ENCODE results near the gene RFK. TPM values are rescaled to one million over a fixed set of nuclear protein-coding genes. Genes with fewer than 3 reads are reported as not detected.
"Not testable (repeated sequence)": the region's sequence is repeated elsewhere in the genome, so short reads cannot be mapped to it uniquely, and the experiment has no call there.

Gene RFK
- 70.4 and 80.8 TPM in 2 replicates for total RNA-seq

DNA sequence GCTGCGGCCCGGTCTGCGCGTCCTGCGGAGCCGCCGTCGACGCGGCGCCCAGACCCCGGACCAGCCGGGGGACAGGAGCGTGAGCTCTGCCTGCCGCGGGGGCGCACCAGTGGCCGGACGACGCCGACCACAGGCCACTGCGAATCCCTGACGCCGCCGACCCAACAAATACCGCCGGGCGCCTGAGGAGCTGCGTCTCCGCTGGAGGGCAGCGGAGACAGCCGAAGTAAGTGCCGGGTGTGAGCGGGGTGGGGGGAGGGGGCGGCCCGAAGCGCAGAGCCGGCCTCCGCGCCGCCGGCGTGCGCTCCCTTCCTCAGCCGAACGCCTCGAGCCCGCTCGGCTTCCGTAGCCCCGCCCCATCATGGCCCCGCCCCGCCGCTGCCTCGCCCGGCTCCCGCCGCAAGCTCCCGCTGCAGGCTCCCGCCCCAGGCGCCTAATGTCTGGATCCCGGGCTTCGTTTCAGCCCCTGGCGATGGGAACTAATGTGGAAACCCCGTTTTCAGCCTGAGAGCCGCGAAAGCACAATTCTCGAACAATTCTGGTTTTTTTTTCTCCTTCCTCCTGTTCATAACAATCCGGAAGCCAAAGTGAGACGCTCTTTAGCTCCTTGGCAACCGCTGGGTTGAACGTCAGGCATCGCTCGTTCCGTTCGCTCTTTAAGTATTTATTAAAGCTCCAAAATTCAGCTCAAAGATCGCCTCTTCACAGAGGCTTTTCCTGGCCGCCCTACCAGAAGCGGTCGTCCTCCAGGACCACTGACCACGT lies at the start of gene RFK:
Gene RFK, minus strand, starts transcription at position 232 of the 765 bp plus-strand sequence. CDS start 255 bp downstream, outside the sequence.
- DNase-seq, result peak; percentile 97

DNA sequence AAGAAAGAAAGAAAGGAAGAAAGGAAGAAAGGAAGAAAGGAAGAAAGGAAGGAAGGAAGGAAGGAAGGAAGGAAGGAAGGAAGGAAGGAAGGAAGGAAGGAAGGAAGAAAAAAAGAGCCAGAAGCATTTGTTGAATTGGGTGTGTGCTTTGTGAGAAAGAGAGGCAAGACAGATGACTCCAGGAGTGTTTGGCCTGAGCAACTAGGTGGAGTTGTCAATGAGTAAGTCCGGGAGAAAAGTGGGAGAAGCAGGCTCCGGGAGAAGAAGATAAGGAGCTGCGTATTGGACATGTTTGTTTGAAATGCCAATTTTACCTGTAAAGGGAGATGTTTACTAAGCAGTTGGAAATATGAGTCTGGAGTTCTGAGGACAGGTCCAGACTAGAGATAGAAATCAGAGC lies 49.7 kb upstream of the RFK start:
- DNase-seq, result no peak

DNA sequence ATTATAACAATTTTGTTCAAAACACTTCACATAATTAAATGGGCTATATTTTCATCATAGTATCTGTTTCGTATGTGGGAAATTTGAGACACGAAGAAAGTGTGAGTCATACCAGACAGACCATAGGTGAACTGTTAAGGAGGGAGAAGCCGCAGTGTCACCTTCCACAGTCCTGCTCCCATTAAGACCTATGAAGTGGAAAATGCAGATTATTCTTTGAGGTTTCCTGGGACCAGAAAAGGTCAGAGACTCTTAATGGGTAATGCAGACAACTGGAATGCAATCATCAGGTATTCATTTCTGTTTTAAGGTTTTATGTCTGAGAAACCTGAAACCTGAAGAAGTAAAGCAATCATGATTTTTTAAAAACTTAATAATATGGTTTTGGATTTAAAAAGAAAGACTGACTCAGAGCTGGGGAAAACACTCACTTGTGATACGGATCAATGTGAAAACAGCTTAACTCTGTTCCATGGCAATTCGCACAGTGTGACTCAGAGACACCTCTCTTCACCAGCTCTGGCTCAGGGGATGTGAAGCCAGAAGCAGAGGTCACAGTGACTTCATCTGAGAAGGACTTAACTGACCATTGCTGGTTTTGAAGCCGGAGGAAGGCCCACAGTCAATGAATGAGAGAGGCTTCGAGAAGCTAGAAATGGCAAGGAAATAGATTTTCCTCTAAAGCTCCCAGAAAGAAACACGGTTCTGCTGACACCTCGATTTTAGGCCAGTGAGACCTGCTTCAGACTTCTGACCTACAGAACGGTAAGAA lies 47.5 kb upstream of the RFK start:
- peak; percentile 67 for DNase-seq

DNA sequence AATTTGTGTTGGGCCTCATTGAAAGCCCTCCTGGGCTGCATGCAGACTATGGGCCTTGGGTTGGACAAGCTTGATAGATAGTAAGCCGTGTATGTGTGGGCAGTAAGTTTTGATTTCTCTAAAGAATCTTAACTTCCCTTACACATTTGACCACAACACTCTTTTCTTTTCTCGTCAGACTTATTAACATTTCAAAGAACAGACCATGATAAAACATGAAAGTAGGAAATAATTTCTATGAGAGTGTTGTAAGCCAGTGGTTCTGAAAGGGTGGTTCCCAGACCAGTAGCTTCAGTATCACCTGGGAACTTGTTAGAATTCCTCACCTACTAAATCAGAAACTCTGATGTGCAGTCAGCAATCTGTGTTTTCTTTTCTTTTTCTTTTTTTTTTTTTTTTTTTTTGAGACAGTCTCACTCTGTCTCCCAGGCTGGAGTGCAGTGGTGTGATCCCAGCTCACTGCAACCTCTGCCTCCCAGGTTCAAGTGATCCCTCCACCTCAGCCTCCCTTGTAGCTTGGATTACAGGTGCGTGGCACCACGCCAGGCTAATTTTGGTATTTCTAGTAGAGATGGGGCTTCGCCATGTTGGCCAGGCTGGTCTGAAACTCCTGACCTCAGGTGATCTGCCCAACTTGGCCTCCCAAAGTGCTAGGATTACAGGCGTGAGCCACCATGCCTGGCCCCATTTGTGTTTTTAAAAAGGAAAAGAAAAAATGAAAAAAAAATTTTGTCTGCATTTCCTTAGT lies 44.8 kb upstream of the RFK start:
- no peak for DNase-seq

DNA sequence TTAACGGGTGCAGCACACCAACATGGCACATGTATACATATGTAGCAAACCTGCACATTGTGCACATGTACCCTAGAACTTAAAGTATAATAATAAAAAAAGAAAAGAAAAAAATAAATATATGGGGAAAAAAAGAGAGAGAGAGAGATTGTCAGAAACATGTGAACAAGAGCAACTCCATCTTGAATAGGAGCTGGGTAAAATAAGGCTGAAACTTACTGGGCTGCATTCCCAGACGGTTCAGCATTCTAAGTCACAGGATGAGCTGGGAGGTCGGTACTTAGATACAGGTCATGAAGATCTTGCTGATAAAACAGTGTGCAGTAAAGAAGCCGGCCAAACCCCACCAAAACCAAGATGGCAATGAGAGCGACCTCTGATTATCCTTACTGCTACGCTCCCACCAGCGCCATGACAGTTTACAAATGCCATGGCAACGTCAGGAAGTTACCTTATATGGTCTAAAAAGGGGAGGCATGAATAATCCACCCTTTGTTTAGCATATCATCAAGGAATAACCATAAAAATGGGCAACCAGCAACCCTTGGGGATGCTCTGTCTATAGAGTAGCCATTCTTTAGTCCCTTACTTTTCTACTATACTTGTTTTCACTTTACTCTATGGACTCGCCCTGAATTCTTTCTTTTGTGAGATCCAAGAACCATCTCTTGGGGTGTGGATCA lies 42.9 kb upstream of the RFK start:
- not testable (repeated sequence) for DNase-seq

DNA sequence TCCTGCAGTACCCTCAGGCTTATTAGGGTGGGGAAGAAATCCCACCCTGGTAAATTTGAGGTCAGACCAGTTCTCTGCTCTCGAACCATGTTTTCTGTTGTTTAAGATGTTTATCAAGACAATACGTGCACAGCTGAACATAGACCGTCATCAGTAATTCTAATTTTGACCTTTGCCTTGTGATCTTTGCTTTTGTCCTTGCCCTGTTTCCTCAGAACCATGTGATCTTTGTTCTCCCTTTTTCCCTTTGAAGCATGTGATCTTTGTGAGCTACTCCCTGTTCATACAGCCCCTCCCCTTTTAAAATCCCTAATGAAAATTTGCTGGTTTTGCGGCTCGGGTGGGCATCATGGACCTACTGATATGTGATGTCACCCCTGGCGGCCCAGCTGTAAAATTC lies 40.7 kb upstream of the RFK start:
- DNase-seq, result not testable (repeated sequence)

DNA sequence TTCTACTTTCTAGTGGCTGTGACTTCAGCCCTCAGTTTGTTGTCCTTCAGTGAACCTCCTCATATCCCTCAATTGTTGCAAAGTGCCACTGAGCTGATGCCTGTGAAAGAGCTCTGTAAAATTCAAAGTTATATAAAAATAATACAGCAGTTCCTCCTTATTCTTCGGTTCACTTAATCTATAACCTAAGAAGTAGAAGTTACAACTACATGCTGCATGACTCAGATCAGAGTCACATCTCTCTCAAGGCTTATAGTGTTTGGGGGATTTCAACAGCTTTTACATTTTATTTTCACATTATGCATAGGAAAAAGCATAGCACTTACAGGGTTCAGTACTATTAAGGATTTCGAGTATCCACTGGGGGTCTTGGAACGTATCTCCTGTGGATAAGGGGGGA lies 39.6 kb upstream of the RFK start:
- no peak for DNase-seq

DNA sequence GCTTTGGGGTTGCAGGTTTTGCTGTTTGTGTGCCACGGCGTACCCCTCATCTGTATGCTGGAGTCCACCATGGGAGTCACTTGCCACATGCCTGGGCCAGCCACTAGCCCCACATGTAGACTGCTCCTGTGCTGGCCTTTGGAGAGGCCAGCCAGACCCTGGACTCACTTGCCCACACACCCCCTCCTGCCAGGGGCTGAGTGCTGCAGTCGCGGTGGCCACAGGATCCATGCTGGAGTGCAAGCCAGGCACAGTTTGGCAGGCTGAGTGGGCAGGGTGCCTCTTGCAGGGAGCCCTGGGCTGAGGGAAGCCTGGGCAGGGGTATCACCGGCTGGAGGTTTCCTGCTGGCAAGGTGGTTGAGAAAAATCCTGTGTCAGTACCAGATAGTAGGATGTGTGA lies 39.2 kb upstream of the RFK start:
- no peak for DNase-seq

DNA sequence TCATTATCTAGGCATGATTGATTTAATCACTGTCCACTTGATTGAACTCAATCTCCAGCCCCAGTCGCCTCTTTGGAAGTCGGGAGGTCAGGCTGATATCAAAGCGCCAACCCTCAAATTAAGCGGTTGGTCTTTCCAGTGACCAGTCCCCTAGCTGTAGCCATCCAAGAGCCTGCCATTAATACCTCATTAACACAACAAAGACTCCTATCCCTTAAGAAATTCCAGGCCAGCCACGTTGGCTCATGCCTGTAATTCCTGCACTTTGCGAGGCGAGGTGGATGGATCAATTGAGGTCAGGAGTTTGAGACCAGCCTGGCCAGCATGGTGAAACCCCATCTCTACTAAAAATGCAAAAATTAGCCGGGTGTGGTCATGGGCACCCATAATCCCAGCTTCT lies 37.4 kb upstream of the RFK start:
- no peak for DNase-seq

DNA sequence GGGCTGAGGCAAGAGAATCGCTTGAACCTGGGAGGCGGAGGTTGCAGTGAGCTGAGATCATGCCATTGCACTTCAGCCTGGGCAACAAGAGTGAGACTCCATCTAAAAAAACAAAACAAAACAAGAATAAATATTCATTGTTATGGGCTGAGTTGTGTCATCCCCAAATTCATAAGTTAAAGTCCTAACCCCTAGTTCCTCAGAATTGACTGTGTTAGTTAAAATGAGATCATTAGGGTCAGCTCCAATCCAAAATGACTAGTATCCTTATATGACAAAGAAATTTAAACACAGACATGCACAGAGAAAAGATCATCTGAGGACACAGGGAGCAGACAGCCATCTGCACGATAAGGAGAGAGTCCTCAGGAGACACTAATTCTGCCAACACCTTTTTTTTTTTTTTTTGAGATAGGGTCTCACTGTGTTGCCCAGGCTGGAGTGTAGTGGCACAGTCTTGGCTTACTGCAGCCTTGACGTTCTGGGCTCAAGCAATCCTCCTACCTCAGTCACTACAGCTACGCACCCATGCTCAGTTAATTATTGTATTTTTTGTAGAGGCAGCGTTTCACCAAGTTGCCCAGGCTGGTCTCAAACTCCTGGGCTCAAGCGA lies 32.7 kb upstream of the RFK start:
- DNase-seq, result no peak

DNA sequence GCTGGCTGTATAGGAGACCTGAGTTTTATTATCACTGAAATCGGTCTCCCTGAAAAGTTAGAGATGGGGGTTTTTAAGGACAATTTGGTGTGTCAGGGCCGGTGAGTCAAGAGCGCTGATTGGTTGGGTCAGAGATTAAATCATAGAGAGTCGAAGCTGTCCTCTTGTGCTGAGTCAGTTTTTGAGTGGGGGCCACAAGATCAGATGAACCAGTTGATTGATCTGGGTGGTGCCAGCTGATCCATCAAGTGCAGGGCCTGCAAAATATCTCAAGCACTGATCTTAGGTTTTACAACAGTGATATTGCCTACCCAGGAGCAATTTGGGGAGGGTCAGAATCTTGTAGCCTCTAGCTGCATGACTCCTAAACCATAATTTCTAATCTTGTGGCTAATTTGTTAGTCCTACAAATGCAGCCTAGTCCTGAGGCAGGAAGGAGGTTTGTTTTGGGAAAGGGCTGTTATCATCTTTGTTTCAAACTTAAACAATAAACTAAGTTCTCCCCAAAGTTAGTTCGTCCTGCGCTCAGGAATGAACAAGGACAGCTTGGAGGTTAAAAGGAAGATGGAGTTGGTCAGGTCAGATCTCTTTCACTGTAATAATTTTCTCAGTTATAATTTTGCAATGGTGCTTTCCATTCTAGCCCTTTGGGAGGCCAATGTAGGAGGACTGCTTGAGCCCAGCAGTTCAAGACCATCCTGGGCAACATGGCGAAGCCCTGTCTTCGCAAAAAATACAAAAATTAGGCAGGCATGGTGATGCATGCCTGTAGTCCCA lies 31.6 kb upstream of the RFK start:
- no peak for DNase-seq

DNA sequence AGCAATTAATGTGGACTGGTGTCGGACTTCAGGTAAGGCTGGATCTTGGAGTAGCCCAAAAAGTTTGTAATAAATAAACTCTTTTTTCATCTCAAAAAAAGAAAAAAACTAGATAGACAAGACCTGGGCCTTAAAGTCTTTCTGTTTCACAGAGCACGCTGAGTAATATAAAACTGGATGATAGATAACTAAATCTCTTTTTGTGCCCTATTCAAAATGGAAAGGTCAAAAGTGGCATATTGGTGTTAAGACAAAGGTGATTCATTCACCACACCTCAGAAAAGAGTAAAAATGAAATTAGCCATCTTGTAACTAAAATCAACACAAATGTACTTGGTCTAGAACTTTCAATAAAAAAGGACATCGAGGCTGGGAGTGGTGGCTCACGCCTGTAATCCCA lies 30.3 kb upstream of the RFK start:
- DNase-seq, result no peak

DNA sequence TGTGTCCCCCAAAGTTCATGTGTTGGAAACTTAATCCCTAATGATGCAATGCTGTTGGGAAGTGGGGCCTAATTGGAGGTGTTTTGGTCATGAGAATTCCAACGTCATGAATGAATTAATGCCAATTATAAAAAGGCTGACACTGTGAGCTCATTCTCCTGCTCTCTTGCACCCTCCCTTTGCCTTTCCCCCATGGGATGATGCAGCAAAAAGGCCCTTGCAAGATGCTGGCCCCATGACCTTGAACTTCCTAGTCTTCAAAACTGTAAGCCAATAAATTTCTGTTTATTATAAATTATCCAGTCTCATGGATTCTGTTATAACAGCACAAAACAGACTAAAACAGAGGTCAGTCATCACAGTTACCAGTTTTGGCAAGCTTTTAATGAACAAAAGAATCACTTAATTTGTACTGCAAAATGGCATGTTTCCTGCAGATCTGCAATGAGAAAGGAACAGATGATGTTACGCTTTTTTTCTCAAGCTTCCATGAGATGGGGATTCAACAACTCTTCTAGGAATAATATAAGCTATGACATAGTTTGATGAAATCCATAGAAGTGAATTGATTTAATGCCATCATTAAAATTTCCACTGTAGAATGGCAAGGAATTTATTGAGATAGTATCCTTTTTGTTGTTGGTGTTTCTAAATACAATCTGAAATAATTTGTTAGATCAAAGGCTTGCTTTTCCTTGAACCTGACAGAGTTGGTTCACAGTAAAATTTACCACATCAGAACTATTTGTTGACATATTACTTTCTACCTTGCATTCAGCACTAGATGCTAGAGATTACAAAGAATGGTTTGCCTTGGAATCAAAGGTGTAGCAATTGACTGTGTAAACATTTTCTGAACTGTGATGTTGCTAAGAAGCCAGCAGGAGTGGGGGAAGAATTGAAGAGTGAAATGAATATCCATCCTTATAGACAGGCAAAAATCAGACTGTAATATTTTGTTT lies 29.3 kb upstream of the RFK start:
- DNase-seq, result no peak

DNA sequence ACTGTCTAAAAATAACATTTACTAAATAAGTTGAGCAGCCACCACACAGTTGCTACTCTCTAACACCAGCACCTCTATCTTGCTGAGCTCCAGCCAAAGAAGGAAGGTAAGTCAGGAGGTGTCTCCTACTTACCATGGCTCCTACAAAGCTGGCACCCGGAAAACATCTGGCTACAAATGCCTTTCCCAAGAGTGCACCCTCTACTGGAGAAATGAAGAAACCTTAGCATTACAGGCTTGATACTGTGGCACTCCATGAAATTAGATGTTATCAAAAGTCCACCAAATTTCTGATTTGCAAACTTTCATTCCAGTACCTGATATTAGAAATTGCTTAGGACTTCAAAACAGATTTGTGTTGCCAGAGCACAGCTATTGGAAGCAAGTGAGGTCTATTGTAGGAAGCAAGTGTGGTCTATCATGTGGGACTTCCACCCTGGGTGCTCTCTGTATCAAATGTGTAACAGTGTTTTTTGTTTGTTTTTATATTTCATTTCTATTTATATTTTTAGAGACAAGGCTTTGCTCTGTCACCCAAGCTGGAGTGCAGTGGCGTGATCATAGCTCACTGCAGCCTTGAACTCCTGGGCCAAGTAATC lies 25.7 kb upstream of the RFK start:
- peak; percentile 51 for DNase-seq

DNA sequence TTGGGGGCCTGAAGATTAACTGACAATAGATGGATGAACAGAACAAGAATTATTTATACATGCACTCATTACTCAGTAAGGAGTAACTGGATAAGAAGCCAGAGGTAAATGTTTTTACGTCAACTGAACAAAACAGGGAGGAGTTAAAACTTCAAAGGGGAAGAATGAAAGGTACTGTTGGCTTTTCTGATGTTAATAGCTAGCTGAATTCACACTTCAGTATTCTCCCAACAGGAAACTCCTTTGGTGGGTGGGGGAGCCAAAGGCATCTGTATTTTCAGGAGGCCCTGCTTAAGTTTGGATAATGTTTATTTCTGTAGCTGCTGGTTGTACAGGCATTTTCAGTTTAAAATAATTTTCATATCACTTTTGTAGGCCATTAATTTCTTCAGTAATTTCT lies 23.2 kb upstream of the RFK start:
- no peak for DNase-seq

DNA sequence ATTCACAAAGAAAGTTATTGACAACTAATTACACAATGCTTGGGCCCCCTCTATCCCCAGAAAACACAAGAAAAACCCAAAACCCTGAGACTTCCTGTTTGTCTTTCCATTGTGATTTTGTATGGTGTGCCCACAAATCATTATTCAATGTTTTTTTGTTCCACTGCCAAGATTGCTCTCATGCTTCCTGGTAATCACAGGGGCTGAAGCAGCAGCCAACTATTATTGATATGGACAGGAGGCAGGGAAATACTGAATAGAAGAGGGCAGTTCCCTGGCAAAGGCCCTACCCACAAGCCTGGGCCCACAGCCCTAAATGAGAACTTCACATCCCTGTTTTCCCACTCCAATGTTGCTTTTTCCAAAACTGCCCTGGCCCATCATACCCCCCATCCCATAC lies 21.5 kb upstream of the RFK start:
- peak; percentile 87 for DNase-seq

DNA sequence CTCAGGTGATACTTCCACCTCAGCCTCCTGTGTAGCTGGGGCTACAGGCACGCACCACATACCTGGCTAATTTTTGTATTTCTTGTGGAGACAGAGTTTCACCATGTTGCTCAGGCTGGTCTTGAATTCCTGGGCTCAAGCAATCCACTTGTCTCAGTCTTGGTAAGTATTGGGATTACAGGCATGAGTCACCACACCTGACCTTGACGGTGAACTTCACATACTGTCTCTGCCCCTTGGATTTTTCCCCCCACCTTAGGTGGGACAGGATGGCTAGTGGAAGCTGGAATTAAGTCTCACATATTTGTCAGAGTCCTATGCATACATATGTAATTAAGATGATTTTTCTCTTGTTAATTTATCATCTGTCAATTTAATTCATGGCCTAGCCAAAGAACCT lies 20.9 kb upstream of the RFK start:
- DNase-seq, result peak; percentile 64

DNA sequence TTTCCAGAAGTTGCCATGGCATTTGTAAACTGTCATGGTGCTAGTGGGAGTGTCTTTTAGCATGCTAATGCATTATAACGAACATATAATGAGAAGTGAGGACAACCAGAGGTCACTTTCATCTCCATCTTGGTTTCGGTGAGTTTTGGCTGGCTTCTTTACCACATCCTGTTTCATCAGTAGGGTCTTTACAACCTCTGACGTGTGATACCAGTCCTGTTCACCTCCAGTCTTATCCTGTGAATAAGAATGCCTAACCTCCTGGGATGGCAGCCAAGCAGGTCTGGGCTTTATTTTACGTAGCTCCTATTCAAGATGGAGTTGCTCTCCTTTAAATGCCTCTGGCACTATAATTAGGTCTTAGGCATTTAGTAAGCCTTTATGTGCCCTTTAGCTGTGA lies 20.4 kb upstream of the RFK start:
- DNase-seq, result peak; percentile 85

DNA sequence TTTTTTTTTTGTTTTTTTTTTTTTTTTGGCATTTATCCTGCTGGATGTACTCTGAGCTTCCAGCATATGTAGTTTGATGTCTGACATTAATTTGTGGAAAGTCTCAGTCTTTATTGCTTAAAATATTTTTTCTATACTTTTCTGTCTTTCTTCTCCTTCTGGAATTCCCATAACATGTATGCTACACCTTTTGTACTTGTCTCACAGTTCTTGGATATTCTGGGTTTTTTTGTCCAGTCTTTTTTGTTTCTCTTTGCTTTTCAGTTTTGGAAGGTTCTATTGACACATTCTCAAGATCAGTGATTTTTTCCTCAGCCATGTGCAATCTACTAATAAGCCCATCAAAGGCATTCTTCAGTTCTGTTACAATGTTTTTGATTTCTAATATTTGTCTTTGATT lies 19.4 kb upstream of the RFK start:
- no peak for DNase-seq

DNA sequence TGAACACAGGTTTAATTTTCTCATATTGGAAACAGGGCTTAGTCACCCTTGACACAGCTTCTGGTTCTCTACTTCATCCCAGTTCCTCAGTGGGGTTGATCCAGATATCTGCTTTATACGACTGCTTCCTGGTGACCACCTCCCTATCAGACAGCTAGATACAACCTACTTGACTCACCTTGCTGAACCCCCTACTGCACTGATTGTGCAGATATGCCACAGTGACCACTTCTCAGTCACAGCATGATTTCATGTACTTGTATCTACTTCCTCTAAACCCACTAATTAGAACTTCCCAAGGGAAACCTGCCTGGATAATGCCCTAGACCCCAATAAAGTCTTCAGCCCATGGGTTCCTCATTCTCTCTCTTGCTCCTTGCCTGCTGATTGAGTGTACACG lies 18.4 kb upstream of the RFK start:
- no peak for DNase-seq

Data from dermis blood vessel endothelial cell (primary cell).